GM19467 (cell line): ENCODE measurements around the gene TBX6.
A peak's percentile ranks its signal among the peaks of the same experiment; 100 is the strongest.
"Not testable (repeated sequence)": the region's sequence is repeated elsewhere in the genome, so short reads cannot be mapped to it uniquely, and the experiment has no call there.

Experiments
- ATAC-seq: cut with Tn5 transposase; IDR thresholded peaks from one replicate; pipeline ENCODE4 v1.9.1; 2021; ENCODE audit warnings: mild to moderate bottlenecking, moderate library complexity; ENCODE audit not compliant: unreplicated experiment

TBX6 gene

GRCh38 chr16:30066761-30067583, 24.8 kb downstream of the TBX6 start:
- ATAC-seq = no peak

GRCh38 chr16:30065943-30066760, 25.6 kb downstream of the TBX6 start:
- ATAC-seq = no peak

- ATAC-seq = peak; percentile 79
Observed at GRCh38 chr16:30065102-30065942, 26.4 kb downstream of the TBX6 start, which contains the start of gene ALDOA. Gene ALDOA (plus strand): TSS chr16:30065760. CDS start chr16:30066898, 1,138 bp downstream.

GRCh38 chr16:30064729-30065101, 27.0 kb downstream of the TBX6 start:
- ATAC-seq = no peak

- ATAC-seq = no peak
Observed at GRCh38 chr16:30063893-30064728, 27.6 kb downstream of the TBX6 start.

- no peak for ATAC-seq
Observed at GRCh38 chr16:30063278-30063892, 28.3 kb downstream of the TBX6 start.

GRCh38 chr16:30060836-30061554, 30.7 kb downstream of the TBX6 start:
- no peak for ATAC-seq

- no peak for ATAC-seq
Observed at GRCh38 chr16:30060346-30060745, 31.4 kb downstream of the TBX6 start.

- no peak for ATAC-seq
Observed at GRCh38 chr16:30054959-30055553, 36.7 kb downstream of the TBX6 start.

- ATAC-seq = no peak
Observed at GRCh38 chr16:30054451-30054850, 37.3 kb downstream of the TBX6 start.

- ATAC-seq = no peak
Observed at GRCh38 chr16:30053376-30054015, 38.2 kb downstream of the TBX6 start.

GRCh38 chr16:30052671-30053372, 38.9 kb downstream of the TBX6 start:
- peak; percentile 52 for ATAC-seq

- no peak for ATAC-seq
Observed at GRCh38 chr16:30051518-30051917, 40.2 kb downstream of the TBX6 start.

GRCh38 chr16:30049871-30050270, 41.9 kb downstream of the TBX6 start:
- ATAC-seq = no peak

- no peak for ATAC-seq
Observed at GRCh38 chr16:30046588-30046987, 45.1 kb downstream of the TBX6 start.

- no peak for ATAC-seq
Observed at GRCh38 chr16:30046178-30046577, 45.5 kb downstream of the TBX6 start.

GRCh38 chr16:30041841-30042240, 49.9 kb downstream of the TBX6 start:
- ATAC-seq = no peak

GRCh38 chr16:30040690-30041089, 51.0 kb downstream of the TBX6 start:
- not testable (repeated sequence) for ATAC-seq
